ENCODE results near the gene TMTC2.
"Not testable (repeated sequence)": the region's sequence is repeated elsewhere in the genome, so short reads cannot be mapped to it uniquely, and the experiment has no call there.

Gene TMTC2

DNA sequence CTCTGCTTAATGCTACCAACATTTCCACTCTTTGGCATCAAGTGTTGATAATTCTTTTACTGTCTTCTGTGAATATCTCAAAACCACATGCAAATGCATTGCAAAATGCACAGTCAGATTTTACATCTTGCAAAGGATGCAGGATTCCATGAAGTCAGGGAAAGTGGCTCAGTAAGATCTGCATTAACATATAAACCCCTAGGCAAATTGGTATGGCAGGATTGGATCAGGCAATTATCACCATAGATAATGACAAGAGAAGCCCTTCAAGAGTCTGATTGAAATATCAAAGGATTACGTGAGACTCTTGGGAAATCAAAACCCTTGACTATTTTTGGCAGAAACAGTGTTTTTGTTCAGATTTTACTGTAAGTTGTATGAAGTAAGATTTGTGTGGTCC, 71.0 kb downstream of the TMTC2 start:
- no peak for DNase-seq (ENCODE audit: low spot score)
- Histone ChIP-seq H3K27ac (no peak overlapping the region), H3K4me3 (no peak overlapping the region)
- TF ChIP-seq, protein P1, sequence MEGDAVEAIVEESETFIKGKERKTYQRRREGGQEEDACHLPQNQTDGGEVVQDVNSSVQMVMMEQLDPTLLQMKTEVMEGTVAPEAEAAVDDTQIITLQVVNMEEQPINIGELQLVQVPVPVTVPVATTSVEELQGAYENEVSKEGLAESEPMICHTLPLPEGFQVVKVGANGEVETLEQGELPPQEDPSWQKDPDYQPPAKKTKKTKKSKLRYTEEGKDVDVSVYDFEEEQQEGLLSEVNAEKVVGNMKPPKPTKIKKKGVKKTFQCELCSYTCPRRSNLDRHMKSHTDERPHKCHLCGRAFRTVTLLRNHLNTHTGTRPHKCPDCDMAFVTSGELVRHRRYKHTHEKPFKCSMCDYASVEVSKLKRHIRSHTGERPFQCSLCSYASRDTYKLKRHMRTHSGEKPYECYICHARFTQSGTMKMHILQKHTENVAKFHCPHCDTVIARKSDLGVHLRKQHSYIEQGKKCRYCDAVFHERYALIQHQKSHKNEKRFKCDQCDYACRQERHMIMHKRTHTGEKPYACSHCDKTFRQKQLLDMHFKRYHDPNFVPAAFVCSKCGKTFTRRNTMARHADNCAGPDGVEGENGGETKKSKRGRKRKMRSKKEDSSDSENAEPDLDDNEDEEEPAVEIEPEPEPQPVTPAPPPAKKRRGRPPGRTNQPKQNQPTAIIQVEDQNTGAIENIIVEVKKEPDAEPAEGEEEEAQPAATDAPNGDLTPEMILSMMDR (IDR thresholded peaks at IDR 0.05) = no peak

DNA sequence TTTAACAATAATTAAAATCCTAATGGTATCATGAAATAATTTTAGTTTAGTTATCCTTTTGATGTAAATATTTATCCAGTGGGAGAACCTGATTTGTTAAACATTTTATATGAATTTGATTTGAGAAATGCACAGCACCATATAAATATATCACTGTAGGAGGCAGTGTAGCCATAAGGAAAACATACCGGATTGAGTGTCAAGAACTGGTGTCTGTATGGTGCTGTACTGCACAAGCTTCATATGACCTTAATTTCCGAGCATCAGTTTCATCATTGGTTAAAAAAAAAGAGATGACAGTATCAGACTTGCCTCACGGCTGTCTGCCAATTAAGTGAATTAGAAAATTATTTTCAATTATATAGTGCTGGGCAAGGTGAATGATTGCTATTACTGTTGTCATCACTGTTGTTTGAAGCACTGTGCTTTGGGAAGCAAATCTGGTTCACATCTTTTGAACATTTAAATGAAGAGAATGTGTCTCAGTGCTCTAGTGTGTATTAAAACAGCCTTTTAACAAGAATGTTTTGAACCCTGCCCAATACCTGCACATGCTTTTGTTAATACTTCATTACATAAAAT, 72.1 kb downstream of the TMTC2 start:
- no peak for DNase-seq (ENCODE audit: low spot score)
- no peak overlapping the region for H3K27ac ChIP-seq
- TF ChIP-seq, protein P1 (IDR thresholded peaks at IDR 0.05) = no peak
- H3K4me3 ChIP-seq = no peak overlapping the region

DNA sequence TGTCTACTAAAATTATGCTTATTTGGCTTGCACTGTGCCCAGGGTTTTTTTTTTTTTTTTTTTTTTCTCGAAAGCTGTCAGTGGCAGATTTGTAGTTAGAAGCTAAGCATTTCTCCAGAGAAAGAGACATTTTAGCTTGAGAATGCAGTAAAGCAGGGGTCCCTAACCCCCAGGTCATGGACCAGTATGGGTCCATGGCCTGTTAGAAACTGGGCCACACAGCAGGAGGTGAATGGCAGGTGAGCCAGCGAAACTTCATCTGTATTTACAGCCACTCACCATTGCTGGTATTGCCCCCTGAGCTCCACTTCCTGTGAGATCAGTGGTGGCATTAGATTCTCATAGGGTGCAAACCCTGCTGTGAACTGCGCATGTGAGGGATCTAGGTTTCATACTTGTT, 73.7 kb downstream of the TMTC2 start:
- Histone ChIP-seq H3K4me3 (no peak overlapping the region), H3K27ac (no peak overlapping the region)
- DNase-seq (ENCODE audit: low spot score) = no peak
- TF ChIP-seq, protein P1 (IDR thresholded peaks at IDR 0.05) = no peak

DNA sequence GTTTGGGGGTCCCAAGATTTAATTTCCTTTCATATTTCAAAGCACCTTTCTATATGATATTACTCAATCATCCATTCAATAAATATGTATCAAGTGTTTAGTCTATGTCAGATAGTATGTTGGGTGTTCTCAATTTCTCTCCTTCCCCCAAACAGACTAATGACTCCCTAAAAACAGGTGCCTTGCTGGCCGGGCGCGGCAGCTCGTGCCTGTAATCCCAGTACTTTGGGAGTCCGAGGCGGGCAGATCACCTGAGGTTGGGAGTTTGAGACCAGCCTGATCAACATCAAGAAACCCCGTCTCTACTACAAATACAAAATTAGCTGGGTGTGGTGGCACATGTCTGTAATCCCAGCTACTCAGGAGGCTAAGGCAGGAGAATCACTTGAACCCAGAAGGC, 78.5 kb downstream of the TMTC2 start:
- DNase-seq (ENCODE audit: low spot score); H3K4me3 ChIP-seq; H3K27ac ChIP-seq: not testable (repeated sequence)

DNA sequence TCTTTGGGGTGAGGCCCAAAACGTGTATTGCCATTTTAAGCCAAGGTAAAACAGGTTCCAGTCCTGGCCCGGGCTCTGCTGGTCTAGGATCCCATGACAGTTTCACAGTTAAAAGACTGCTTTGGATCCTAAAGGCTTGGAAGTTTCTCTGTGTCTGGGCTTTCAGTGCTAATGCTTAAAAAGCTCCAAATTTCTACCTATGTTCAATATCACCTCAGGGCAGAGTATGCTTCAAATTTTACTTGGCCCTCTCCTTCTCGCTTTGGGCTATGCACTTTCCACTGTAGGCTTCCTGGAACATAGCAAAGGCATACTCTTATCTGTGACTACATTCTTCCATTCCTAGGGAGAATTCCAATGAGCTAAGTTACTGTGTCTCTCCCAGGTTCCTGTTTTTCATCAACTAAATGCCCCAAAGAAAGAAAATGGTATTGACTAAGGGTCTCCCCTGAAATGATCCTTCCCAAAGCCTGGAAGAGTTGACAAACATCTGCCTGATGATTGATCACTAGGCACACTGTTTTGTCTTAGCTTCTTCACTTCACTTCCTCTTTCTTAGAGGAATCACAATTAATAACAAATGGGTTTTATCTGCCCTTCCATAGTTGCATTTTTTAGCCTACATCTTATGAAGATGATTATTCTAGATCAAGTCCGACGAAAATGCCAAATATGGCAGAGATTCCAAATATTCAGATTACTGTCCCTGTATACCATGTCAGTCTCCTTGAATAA, 79.4 kb downstream of the TMTC2 start:
- no peak overlapping the region for H3K27ac ChIP-seq
- TF ChIP-seq, protein P1 (IDR thresholded peaks at IDR 0.05) = no peak
- no peak for DNase-seq (ENCODE audit: low spot score)
- no peak overlapping the region for H3K4me3 ChIP-seq

DNA sequence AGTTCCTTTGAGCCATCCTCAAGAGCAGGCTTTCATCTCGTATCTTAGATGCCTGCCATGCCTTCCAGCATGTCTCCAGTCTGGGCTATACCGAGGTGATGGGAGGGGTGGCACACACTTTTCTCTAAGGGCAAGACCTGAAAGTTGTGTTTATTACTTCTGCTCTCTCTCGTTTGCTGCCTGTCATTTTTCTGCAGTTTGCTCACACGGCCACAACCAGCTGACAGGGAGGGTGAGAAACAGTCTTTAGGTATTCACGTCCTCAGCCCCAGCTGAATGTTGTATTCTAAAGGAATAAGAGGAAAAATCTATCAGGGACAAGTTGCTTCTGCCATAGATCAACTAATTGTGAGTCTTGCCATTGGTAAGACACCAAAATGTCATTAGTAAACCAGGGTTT, 88.0 kb downstream of the TMTC2 start:
- H3K4me3 ChIP-seq = no peak overlapping the region
- DNase-seq (ENCODE audit: low spot score) = no peak
- TF ChIP-seq, protein P1 (IDR thresholded peaks at IDR 0.05) = no peak
- H3K27ac ChIP-seq = no peak overlapping the region

DNA sequence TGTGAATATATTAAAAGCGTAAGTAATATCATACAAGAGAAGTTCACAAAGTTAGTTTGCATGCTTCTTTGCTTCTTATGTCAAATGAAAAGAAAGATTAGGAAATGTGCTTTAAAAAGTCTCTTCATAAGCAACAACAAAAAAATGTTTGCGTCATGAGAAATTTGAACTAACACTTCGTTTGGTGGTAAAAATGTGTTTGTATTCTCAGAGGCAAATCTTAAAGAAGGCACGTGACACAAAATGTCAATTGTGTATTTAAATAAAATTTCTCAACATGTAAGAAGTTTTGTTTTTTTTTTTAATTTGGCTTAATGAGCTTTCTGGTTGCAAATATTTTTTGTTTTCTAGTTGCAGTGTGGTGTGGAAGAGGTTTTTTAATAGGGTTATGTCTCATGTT, 93.8 kb downstream of the TMTC2 start:
- H3K4me3 ChIP-seq = no peak overlapping the region
- TF ChIP-seq, protein P1 (IDR thresholded peaks at IDR 0.05) = no peak
- no peak overlapping the region for H3K27ac ChIP-seq
- DNase-seq (ENCODE audit: low spot score) = no peak

Measured in coronary artery (tissue), 2 donors.